PC-3 (cell line): ENCODE data around the gene MRPS18C.

Experiments
- CTCF ChIP-seq: fragments of 300-600 bp; sonication (generic); conservative IDR thresholded peaks from 2 replicates; pipeline ENCODE4 v1.5.1; 2017; ENCODE audit warnings: antibody characterized with exemption, low read depth, mild to moderate bottlenecking, low read length
- EZH2phosphoT487 ChIP-seq: fragments of 300-600 bp; sonication (generic); IDR thresholded peaks from 2 replicates; pipeline ENCODE4 v1.6.1; 2018; ENCODE audit warnings: mild to moderate bottlenecking, antibody characterized with exemption, low read length, borderline replicate concordance

- TF ChIP-seq CTCF = no peak
- TF ChIP-seq EZH2phosphoT487 = no peak
Observed at GRCh38 chr4:83510442-83510841, 54.6 kb downstream of the MRPS18C start.
